Esophagus squamous epithelium (tissue), 5 donors: ENCODE results near the gene GCNT3. TPM values are rescaled to one million over a fixed set of nuclear protein-coding genes. Genes with fewer than 3 reads are reported as not detected.

ENCODE experiments used
- DNase-seq: peaks from one replicate; lab custom pipeline; 2025; lab: John Stamatoyannopoulos, UW
- H3K27ac ChIP-seq, 4 donors: fragments of 200-600 bp; sonication (generic); one replicate each; pipeline ENCODE4 v1.5.1; 2016 to 2019; ENCODE audit warnings: mild to moderate bottlenecking in 1 of 4
- H3K27me3 ChIP-seq, 4 donors: fragments of 200-600 bp; sonication (generic); 1 replicate in 3 of 4; 2 replicates in 1 of 4; pipeline versions ENCODE4 v1.5.1 to v1.6.0; 2017 to 2021; ENCODE audit warnings: antibody characterized with exemption in 1 of 4
- H3K36me3 ChIP-seq, 3 donors: fragments of 200-600 bp; sonication (generic); one replicate each; pipeline ENCODE4 v1.5.1; 2016 to 2019
- H3K4me1 ChIP-seq, 3 donors: fragments of 200-600 bp; sonication (generic); one replicate each; pipeline ENCODE4 v1.5.1; 2017 to 2019
- H3K4me3 ChIP-seq, 4 donors: fragments of 200-600 bp; sonication (generic); 1 replicate in 3 of 4; 2 replicates in 1 of 4; pipeline ENCODE4 v1.5.1; 2016 to 2019; ENCODE audit warnings: mild to moderate bottlenecking in 2 of 4, moderate library complexity in 1 of 4
- H3K9me3 ChIP-seq, 3 donors: fragments of 200-600 bp; sonication (generic); one replicate each; pipeline ENCODE4 v1.5.1; 2016 to 2019
- POLR2A ChIP-seq, 4 donors: fragments of 450-650 bp; IDR thresholded peaks; one replicate each; pipeline ENCODE4 v1.6.1; 2017; ENCODE audit warnings: antibody characterized with exemption in 4 of 4, mild to moderate bottlenecking in 4 of 4, moderate library complexity in 3 of 4
- WGBS, 2 donors: methylation state at CpG; one replicate each; pipeline ENCODE4 v1.1.5; 2018; 5-methylcytosine and 5-hydroxymethylcytosine counted together
- intact Hi-C: fragments of 100-400 bp; cut with DNase I; formaldehyde crosslinking; loops from one replicate; pipeline ENCODE4 v1.15.0; 2022
- total RNA-seq, 4 donors: library from RNA; depleted of rRNA; stranded (reverse); fragments of >200 nt; gene quantifications; one replicate each; pipeline ENCODE4 v1.1.0, GENCODE V29; 2016
- TF ChIP-seq, protein P1 (sequence below), 6 experiments: fragments of 450-650 bp in 4 of 6; fragments of 200-600 bp in 2 of 6; sonication (generic) in 2 of 6; IDR thresholded peaks; one replicate each; pipeline ENCODE4 v1.5.1; 2016 to 2019; ENCODE audit warnings: antibody characterized with exemption in 6 of 6, mild to moderate bottlenecking in 4 of 6, moderate library complexity in 4 of 6
- donor health status: DM: yes; HTN: yes; CAD: no.

Gene GCNT3, protein sequence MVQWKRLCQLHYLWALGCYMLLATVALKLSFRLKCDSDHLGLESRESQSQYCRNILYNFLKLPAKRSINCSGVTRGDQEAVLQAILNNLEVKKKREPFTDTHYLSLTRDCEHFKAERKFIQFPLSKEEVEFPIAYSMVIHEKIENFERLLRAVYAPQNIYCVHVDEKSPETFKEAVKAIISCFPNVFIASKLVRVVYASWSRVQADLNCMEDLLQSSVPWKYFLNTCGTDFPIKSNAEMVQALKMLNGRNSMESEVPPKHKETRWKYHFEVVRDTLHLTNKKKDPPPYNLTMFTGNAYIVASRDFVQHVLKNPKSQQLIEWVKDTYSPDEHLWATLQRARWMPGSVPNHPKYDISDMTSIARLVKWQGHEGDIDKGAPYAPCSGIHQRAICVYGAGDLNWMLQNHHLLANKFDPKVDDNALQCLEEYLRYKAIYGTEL
- total RNA-seq: 10 to 100 TPM in 3 of 4 donors, 1 to 10 TPM in 1; 8.8 to 30.2 (median 18.1) TPM

DNA sequence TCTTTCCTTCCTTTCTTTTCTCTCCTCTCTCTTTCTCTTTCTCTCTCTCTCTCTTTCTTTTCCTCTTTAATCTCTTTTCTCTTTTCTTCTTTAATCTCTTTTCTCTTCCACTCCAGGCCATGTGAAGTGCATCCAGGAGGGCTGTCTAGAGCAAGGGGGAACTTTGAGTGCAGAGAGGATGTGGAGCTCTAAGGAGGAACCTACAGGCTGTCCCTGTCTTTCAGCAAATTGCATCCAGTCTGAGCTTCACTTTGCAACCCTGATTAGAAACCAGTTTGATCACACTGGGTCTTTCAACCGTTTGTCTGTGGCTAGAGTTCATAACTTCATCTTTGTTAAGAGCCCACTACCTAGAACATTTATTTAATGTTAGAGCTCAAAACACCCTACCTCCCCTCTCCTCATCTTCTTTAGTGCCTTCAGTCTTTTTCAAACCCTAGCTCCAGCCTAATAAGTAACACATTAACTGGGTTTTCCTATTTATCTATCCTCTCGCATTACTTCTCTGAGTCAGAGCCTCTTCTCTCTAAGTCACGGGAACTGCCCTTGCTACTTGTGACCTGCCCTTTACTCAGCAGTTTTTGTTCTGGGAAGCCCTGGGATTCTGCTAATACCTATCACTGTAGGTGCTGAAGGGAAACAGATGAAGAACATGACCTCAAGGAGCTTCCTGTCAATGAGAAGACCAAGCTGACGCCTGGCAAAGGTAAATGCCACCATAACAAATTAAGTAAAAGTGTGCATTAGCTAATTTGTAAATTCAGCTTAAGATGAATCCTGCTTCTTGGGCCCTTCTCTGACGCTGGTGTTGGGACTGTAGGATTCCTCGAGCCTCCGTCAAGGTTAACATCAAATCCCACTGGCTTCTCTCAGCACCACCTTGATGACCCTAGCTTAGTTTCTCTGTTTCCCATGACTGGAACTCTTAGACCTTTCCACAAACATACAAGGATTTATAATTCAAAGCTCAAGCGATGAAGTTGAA lies at the start of gene GCNT3:
TSS of gene GCNT3 (plus strand) at position 508 of the 985 bp plus-strand sequence. CDS start 6,456 bp downstream, outside the sequence.
- 58 to 65% methylated on average over 8 of the region's 8 CpGs for WGBS, 2 donors
- Histone ChIP-seq H3K9me3 (no peaks in the 10 kb centered on the region), H3K36me3 (no peaks in the 10 kb centered on the region), H3K4me3 (no peak within 1 kb of the TSS), H3K27me3 (peaks cover 0 to 10% (median 0%) of the 10 kb centered on the region in 4 donors), H3K4me1 (peaks cover 0 to 32% (median 0%) of the 10 kb centered on the region in 3 donors), H3K27ac (peak within 1 kb of the TSS in 1 of 4 donors; percentile 50)
- intact Hi-C loops: loop anchor here (10.0 kb wide), 1 partner anchor 67 kb away; no protein-coding TSS in a partner anchor
- DNase-seq: no peak
- TF ChIP-seq POLR2A (IDR thresholded peaks at IDR 0.05): no peak
- TF ChIP-seq, protein P1, sequence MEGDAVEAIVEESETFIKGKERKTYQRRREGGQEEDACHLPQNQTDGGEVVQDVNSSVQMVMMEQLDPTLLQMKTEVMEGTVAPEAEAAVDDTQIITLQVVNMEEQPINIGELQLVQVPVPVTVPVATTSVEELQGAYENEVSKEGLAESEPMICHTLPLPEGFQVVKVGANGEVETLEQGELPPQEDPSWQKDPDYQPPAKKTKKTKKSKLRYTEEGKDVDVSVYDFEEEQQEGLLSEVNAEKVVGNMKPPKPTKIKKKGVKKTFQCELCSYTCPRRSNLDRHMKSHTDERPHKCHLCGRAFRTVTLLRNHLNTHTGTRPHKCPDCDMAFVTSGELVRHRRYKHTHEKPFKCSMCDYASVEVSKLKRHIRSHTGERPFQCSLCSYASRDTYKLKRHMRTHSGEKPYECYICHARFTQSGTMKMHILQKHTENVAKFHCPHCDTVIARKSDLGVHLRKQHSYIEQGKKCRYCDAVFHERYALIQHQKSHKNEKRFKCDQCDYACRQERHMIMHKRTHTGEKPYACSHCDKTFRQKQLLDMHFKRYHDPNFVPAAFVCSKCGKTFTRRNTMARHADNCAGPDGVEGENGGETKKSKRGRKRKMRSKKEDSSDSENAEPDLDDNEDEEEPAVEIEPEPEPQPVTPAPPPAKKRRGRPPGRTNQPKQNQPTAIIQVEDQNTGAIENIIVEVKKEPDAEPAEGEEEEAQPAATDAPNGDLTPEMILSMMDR (IDR thresholded peaks at IDR 0.05): no peak

DNA sequence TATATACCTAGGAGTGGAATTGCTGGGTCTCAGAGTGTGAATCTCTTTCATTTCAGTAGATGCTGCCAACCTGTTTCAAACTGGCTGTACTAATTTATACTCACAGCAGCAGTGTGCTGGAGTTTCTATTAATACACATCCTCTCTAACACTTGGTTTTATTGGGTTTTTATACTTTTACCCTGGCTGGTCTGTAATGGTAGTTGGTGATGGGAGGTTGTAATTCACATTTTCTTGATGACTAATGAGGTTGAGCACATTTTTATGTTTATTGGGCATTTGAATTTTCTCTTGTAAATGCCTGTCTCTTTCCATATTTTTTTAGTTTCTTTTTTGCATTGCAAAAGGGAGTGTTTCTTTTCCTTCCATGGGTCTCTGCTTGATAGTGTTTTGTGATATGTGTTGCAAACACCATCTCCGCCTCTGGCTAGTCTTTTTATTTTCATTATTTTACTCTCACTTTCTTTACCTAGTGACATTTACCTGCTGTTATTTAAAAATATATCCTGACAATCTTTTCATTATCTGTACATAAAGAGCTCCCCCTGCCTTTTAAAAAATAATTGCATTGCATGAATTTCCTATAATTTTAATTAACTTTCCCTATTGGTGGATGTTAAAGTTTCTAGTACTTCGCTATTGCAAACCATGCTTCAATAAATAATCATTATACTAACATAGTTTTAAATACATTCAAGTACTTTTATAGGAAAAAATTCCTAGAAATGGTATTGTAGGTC lies 49.0 kb upstream of the GCNT3 start:
- 87 to 99% methylated on average over 2 of the region's 2 CpGs for WGBS, 2 donors
- H3K36me3 ChIP-seq: no peaks in the 10 kb centered on the region
- intact Hi-C loops: no loop called here
- peaks cover 0 to 15% (median 11%) of the 10 kb centered on the region in 3 donors for H3K9me3 ChIP-seq
- H3K4me1 ChIP-seq: no peaks in the 10 kb centered on the region
- no peak for DNase-seq
- no peak for TF ChIP-seq POLR2A (IDR thresholded peaks at IDR 0.05)
- TF ChIP-seq, protein P1 (IDR thresholded peaks at IDR 0.05): no peak
- peaks cover 0 to 6% (median 0%) of the 10 kb centered on the region in 4 donors for H3K27me3 ChIP-seq
- no peak overlapping the region for H3K27ac ChIP-seq
- no peak overlapping the region for H3K4me3 ChIP-seq

DNA sequence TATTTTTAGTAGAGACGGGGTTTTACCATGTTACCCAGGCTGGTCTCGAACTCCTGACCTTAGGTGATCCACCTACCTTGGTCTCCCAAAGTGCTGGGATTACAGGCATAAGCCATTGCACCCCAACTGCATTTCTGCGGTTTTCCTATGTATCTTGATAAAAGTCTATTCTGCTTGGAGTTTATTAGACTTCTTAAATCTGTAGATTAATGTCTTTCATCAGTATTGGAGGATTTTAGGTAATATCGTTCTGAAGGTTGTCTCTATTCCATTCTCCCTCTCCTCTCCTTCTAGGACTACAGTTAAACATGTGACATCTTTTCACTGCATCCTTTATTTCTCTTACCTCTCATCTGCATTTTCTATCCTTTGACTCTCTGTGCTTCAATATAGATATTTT lies 46.3 kb upstream of the GCNT3 start:
- peaks cover 0 to 3% (median 0%) of the 10 kb centered on the region in 3 donors for H3K4me1 ChIP-seq
- H3K9me3 ChIP-seq: peaks cover 0 to 15% (median 11%) of the 10 kb centered on the region in 3 donors
- intact Hi-C loops: no loop called here
- H3K27ac ChIP-seq: no peak overlapping the region
- no peaks in the 10 kb centered on the region for H3K36me3 ChIP-seq
- no peak for DNase-seq
- H3K27me3 ChIP-seq: peaks cover 0 to 6% (median 0%) of the 10 kb centered on the region in 4 donors
- H3K4me3 ChIP-seq: no peak overlapping the region
- WGBS, 2 donors: 93 to 94% methylated on average over 4 of the region's 4 CpGs
- no peak for TF ChIP-seq POLR2A (IDR thresholded peaks at IDR 0.05)
- TF ChIP-seq, protein P1 (IDR thresholded peaks at IDR 0.05): no peak

DNA sequence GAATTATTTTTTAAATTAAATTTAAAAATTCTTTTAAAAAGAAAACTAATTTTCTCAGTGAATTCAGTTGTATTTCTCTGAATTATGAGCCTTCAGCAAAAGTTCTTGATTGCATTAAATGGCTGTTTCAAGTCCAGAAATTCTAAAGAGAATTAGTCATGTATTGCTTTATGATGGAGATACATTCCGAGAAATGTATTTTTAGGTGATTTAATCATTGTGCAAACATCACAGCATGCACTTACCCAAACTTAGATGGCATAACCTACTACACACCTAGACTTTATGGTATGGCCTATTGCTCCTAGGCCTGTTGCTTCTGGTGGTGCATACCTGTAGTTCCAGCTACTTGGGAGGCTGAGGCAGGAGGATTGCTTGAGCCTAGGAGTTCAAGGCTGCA lies 44.3 kb upstream of the GCNT3 start:
- TF ChIP-seq, protein P1 (IDR thresholded peaks at IDR 0.05): no peak
- no peak for TF ChIP-seq POLR2A (IDR thresholded peaks at IDR 0.05)
- Histone ChIP-seq H3K9me3 (peaks cover 0 to 15% (median 11%) of the 10 kb centered on the region in 3 donors), H3K27ac (no peak overlapping the region), H3K4me1 (peaks cover 0 to 8% (median 0%) of the 10 kb centered on the region in 3 donors), H3K4me3 (no peak overlapping the region), H3K36me3 (no peaks in the 10 kb centered on the region), H3K27me3 (peaks cover 0 to 6% (median 0%) of the 10 kb centered on the region in 4 donors)
- WGBS, 2 donors: 36 to 60% methylated on average over 1 of the region's 1 CpG
- DNase-seq: no peak
- intact Hi-C loops: no loop called here
